Heart right ventricle (tissue), 16 donors: Measurements from ENCODE around the gene NPR3. TPM values are rescaled to one million over a fixed set of nuclear protein-coding genes. Genes with fewer than 3 reads are reported as not detected.

Experiments
- ATAC-seq, 8 donors: fragments of 200-7000 bp; cut with Tn5 transposase; one replicate each; pipeline ENCODE4 v1.9.1; 2020; ENCODE audit warnings: mild to moderate bottlenecking in 8 of 8, moderate library complexity in 8 of 8, moderate number of reproducible peaks in 1 of 8
- DNase-seq, 2 donors: peaks; one replicate each; pipeline ENCODE4 v3.0.0-alpha.2; 2020
- H3K27ac ChIP-seq, 10 donors: fragments of 200-600 bp; sonication (generic) in 2 of 10; one replicate each; pipeline versions ENCODE4 v1.5.0 to v1.8.0; 2020 to 2022; ENCODE audit warnings: mild to moderate bottlenecking in 3 of 10
- H3K27me3 ChIP-seq, 7 donors: fragments of 200-600 bp; one replicate each; pipeline ENCODE4 v1.8.0; 2021 to 2022; ENCODE audit warnings: mild to moderate bottlenecking in 2 of 7
- H3K36me3 ChIP-seq, 9 donors: fragments of 200-600 bp; sonication (generic) in 1 of 9; one replicate each; pipeline versions ENCODE4 v1.5.0 to v1.8.0; 2020 to 2022; ENCODE audit warnings: mild to moderate bottlenecking in 2 of 9
- H3K4me1 ChIP-seq, 9 donors: fragments of 200-600 bp; sonication (generic) in 1 of 9; one replicate each; pipeline versions ENCODE4 v1.5.0 to v1.8.0; 2020 to 2022; ENCODE audit warnings: mild to moderate bottlenecking in 4 of 9
- H3K4me3 ChIP-seq, 10 donors: fragments of 200-600 bp; sonication (generic) in 2 of 10; one replicate each; pipeline versions ENCODE4 v1.5.0 to v1.8.0; 2020 to 2022; ENCODE audit warnings: mild to moderate bottlenecking in 7 of 10, moderate library complexity in 2 of 10
- H3K9me3 ChIP-seq, 11 donors: fragments of 200-600 bp in 10 of 11; sonication (generic) in 2 of 11; one replicate each; pipeline versions ENCODE4 v1.5.0 to v1.8.0; 2013 to 2022; ENCODE audit warnings: mild to moderate bottlenecking in 2 of 11, control low read depth in 1 of 11, moderate library complexity in 1 of 11
- CTCF ChIP-seq, 9 donors: fragments of 200-600 bp; sonication (generic) in 2 of 9; IDR thresholded peaks; one replicate each; pipeline versions ENCODE4 v1.5.0 to v1.8.0; 2021 to 2022; ENCODE audit warnings: antibody characterized with exemption in 9 of 9, mild to moderate bottlenecking in 5 of 9, moderate library complexity in 1 of 9
- WGBS, 2 donors: extraction: QIAGEN DNeasy Blood & Tissue Kit; methylation state at CpG; one replicate each; pipeline ENCODE4 v1.1.7; 2013; ENCODE audit warnings: inconsistent platforms in 1 of 2; 5-methylcytosine and 5-hydroxymethylcytosine counted together
- intact Hi-C, 10 donors: fragments of 100-400 bp; cut with DNase I; formaldehyde crosslinking; loops; one replicate each; pipeline versions ENCODE4 v1.11.1 to v1.14.2; 2022
- polyA plus RNA-seq, 2 donors: library from polyadenylated mRNA; stranded (reverse); fragments of 200-250 nt; gene quantifications; one replicate each; pipeline ENCODE4 v1.2.3, GENCODE V29; 2013
- total RNA-seq, 10 donors: library from RNA; stranded (reverse); fragmentation: NEBNext Ultra II Directional in 3 of 10; extraction: Animal tissue kit (Norgen Biotek cat#: 25700) in 3 of 10; gene quantifications; one replicate each; pipeline versions ENCODE4 v1.2.1 to v1.2.4, GENCODE V29; 2021 to 2023
- donor health status: Arrhythmogenic right ventricular cardiomyopathy.
- donor health status: ischemic (EF 13 %, LVEDD 7.1; RV severe dilation, severe dysfunction).
- donor health status: healthy with polysubstance abuse.
- donor health status: DM: no; HTN: yes; CAD: no.
- donor health status: DM: no; HTN: no; CAD: no.
- donor health status: ischemic (EF 25% LVEDD 6.9; RV normal size, moderate dysfunction).
- donor health status: ischemic (EF 25% LVEDD 5.7; RV mildly dilated, moderate dysfunction).
- donor health status: healthy.
- donor health status: DM: yes; HTN: yes; CAD: no.
- donor health status: Ischemic cardiomyopathy.
- donor health status: ischemic (EF 35%, LVEDD 5.7; RV mildly dilated, moderate dysfunction).
- donor health status: nonischemic (EF 11% LVEDD 7.7; RV severe dilation, severe dysfunction).
- donor health status: DM: yes; HTN: yes; CAD: no.
- donor health status: PGD.
- donor health status: ischemic (EF 29% LVEDD 5.4; RV normal size, mild dysfunction).
- donor health status: nonischemic (EF 23%, LVEDD 6.1; RV moderate dilation, normal function).

NPR3 gene
- total and polyA plus RNA-seq, 12 donors: 6.0 to 135 (median 32.3) TPM

GRCh38 chr5:32783661-32784060 is 72.5 kb downstream of the NPR3 start:
- no peak for TF ChIP-seq CTCF (IDR thresholded peaks at IDR 0.05)
- Histone ChIP-seq H3K4me1 (peaks cover 0 to 12% (median 0%) of the 10 kb centered on the region in 9 donors), H3K27ac (no peak overlapping the region), H3K27me3 (no peaks in the 10 kb centered on the region), H3K9me3 (no peaks in the 10 kb centered on the region), H3K4me3 (no peak overlapping the region), H3K36me3 (peaks cover 0 to 50% (median 0%) of the 10 kb centered on the region in 9 donors)
- ATAC-seq: no peak
- DNase-seq: no peak
- intact Hi-C loops: no loop called here
- 91 to 95% methylated on average over 4 of the region's 4 CpGs for WGBS, 2 donors

GRCh38 chr5:32785611-32786254 is 74.6 kb downstream of the NPR3 start:
- DNase-seq: no peak
- Histone ChIP-seq H3K4me1 (peaks cover 0 to 12% (median 0%) of the 10 kb centered on the region in 9 donors), H3K9me3 (no peaks in the 10 kb centered on the region), H3K36me3 (peaks cover 0 to 56% (median 0%) of the 10 kb centered on the region in 9 donors), H3K27me3 (no peaks in the 10 kb centered on the region), H3K4me3 (no peak overlapping the region), H3K27ac (no peak overlapping the region)
- intact Hi-C loops: no loop called here
- 86 to 87% methylated on average over 3 of the region's 3 CpGs for WGBS, 2 donors
- ATAC-seq: no peak
- no peak for TF ChIP-seq CTCF (IDR thresholded peaks at IDR 0.05)

GRCh38 chr5:32786311-32786710 is 75.2 kb downstream of the NPR3 start:
- Histone ChIP-seq H3K27ac (no peak overlapping the region), H3K4me1 (peaks cover 0 to 10% (median 0%) of the 10 kb centered on the region in 9 donors), H3K9me3 (no peaks in the 10 kb centered on the region), H3K36me3 (peaks cover 0 to 50% (median 0%) of the 10 kb centered on the region in 9 donors), H3K4me3 (no peak overlapping the region), H3K27me3 (no peaks in the 10 kb centered on the region)
- DNase-seq: no peak
- intact Hi-C loops: no loop called here
- no peak for TF ChIP-seq CTCF (IDR thresholded peaks at IDR 0.05)
- WGBS, 2 donors: 89 to 90% methylated on average over 4 of the region's 4 CpGs
- no peak for ATAC-seq

- H3K4me3 ChIP-seq: no peak overlapping the region
- ATAC-seq: no peak
- no peak for TF ChIP-seq CTCF (IDR thresholded peaks at IDR 0.05)
- peaks cover 0 to 47% (median 0%) of the 10 kb centered on the region in 9 donors for H3K36me3 ChIP-seq
- H3K27me3 ChIP-seq: no peaks in the 10 kb centered on the region
- no peak overlapping the region for H3K27ac ChIP-seq
- peaks cover 0 to 3% (median 0%) of the 10 kb centered on the region in 11 donors for H3K9me3 ChIP-seq
- DNase-seq: no peak
- 61 to 63% methylated on average over 2 of the region's 2 CpGs for WGBS, 2 donors
- peaks cover 0 to 10% (median 0%) of the 10 kb centered on the region in 9 donors for H3K4me1 ChIP-seq
- intact Hi-C loops: no loop called here
These were observed 79.4 kb downstream of the NPR3 start for GRCh38 chr5:32790411-32790951.
